Fibroblast of lung (primary cell): ENCODE data around the gene CLIP2. TPM values are rescaled to one million over a fixed set of nuclear protein-coding genes. Genes with fewer than 3 reads are reported as not detected.

Source experiments
- DNase-seq, 2 donors: peaks; one replicate each; pipeline versions ENCODE4 v3.0.0 to v3.0.0-alpha.2; 2010; ENCODE audit warnings: low read depth in 2 of 2
- H2AFZ ChIP-seq: 2 replicates; pipeline ENCODE4 v1.5.1; 2012; ENCODE audit warnings: low read length, control low read depth, inconsistent platforms
- H3K27ac ChIP-seq: 2 replicates; pipeline ENCODE4 v1.5.1; 2011; ENCODE audit warnings: low read length, control low read depth; ENCODE audit not compliant: insufficient read depth
- H3K27me3 ChIP-seq: 2 replicates; pipeline ENCODE4 v1.5.1; 2011; ENCODE audit warnings: mild to moderate bottlenecking, low read length; ENCODE audit not compliant: control insufficient read depth, insufficient read depth
- H3K36me3 ChIP-seq: 2 replicates; pipeline ENCODE4 v1.5.1; 2011; ENCODE audit warnings: low read length; ENCODE audit not compliant: control insufficient read depth, insufficient read depth
- H3K4me1 ChIP-seq: 2 replicates; pipeline ENCODE4 v1.5.1; 2011; ENCODE audit warnings: low read length; ENCODE audit not compliant: control insufficient read depth, insufficient read depth; ENCODE audit errors: extremely low read depth
- H3K4me2 ChIP-seq: 2 replicates; pipeline ENCODE4 v1.5.1; 2011; ENCODE audit warnings: low read length, control low read depth; ENCODE audit not compliant: insufficient read depth; ENCODE audit errors: extremely low read depth
- H3K4me3 ChIP-seq, 4 experiments: fragments of 200-600 bp in 1 of 4; sonication (generic) in 1 of 4; replicated peaks in 1 of 4; 2 replicates each; pipeline ENCODE4 v1.5.1; 2011 to 2016; ENCODE audit warnings: low read length in 4 of 4, low read depth in 3 of 4, mild to moderate bottlenecking in 3 of 4, control low read depth in 2 of 4, inconsistent platforms in 1 of 4, mixed read lengths in 1 of 4; ENCODE audit not compliant: insufficient read depth in 1 of 4; ENCODE audit errors: control extremely low read depth in 1 of 4
- H3K79me2 ChIP-seq: 2 replicates; pipeline ENCODE4 v1.5.1; 2012; ENCODE audit warnings: mild to moderate bottlenecking, low read length, inconsistent platforms; ENCODE audit not compliant: control insufficient read depth, insufficient read depth
- H3K9ac ChIP-seq: 2 replicates; pipeline ENCODE4 v1.5.1; 2011; ENCODE audit warnings: mild to moderate bottlenecking, low read length, control low read depth; ENCODE audit not compliant: insufficient read depth
- H3K9me3 ChIP-seq: 2 replicates; pipeline ENCODE4 v1.5.1; 2012; ENCODE audit warnings: low read depth, low read length; ENCODE audit not compliant: control insufficient read depth, insufficient read depth
- H4K20me1 ChIP-seq: 2 replicates; pipeline ENCODE4 v1.5.1; 2011; ENCODE audit warnings: low read length; ENCODE audit not compliant: control insufficient read depth, insufficient read depth; ENCODE audit errors: extremely low read depth
- CTCF ChIP-seq, 2 donors: IDR thresholded peaks in 1 of 2; conservative IDR thresholded peaks in 1 of 2; 1 replicate in 1 of 2; 2 replicates in 1 of 2; pipeline ENCODE4 v1.5.1; 2011 to 2012; ENCODE audit warnings: low read length in 2 of 2, control low read depth in 1 of 2, inconsistent platforms in 1 of 2, low read depth in 1 of 2, mild to moderate bottlenecking in 1 of 2
- EZH2 ChIP-seq: IDR thresholded peaks from 2 replicates; pipeline ENCODE4 v1.5.1; 2012; ENCODE audit warnings: low read length, control low read depth, mild to moderate bottlenecking; ENCODE audit errors: missing control alignments
- polyA plus RNA-seq, 2 donors: library from polyadenylated mRNA; depleted of rRNA in 1 of 2; stranded (reverse) in 1 of 2; unstranded in 1 of 2; fragments of >200 nt; gene quantifications; 2 replicates each; pipeline ENCODE4 v1.2.1, GENCODE V29; 2011 to 2012; ENCODE audit warnings: missing spikeins in 1 of 2
- total RNA-seq: library from RNA; depleted of rRNA; stranded (reverse); fragments of >200 nt; gene quantifications from 2 replicates; pipeline ENCODE4 v1.2.1, GENCODE V29; 2014

Gene CLIP2
- total and polyA plus RNA-seq, 2 donors (not counting 1 experiment from before 2014, with no cell fraction given), result 13.1 to 77.8 TPM

GRCh38 chr7:74360008-74360407, 70.8 kb downstream of the CLIP2 start:
- no peak for DNase-seq
- Histone ChIP-seq H3K4me1 (peaks cover under 1% of the 10 kb centered on the region), H2AFZ (no peak overlapping the region)

GRCh38 chr7:74362266-74362665, 73.1 kb downstream of the CLIP2 start:
- Histone ChIP-seq H3K4me2 (no peak overlapping the region), H3K27me3 (no peaks in the 10 kb centered on the region), H3K36me3 (peaks cover 18% of the 10 kb centered on the region), H2AFZ (no peak overlapping the region), H3K9ac (no peak overlapping the region), H3K27ac (no peak overlapping the region), H3K79me2 (no peaks in the 10 kb centered on the region), H4K20me1 (no peaks in the 10 kb centered on the region), H3K4me1 (no peaks in the 10 kb centered on the region), H3K9me3 (no peaks in the 10 kb centered on the region), H3K4me3 (no peak overlapping the region)
- TF ChIP-seq CTCF (conservative IDR thresholded peaks at IDR 0.05 in 1 of 2, IDR thresholded peaks at IDR 0.05 in 1 of 2; ENCODE audit: low read depth in 1 of 2, low read length in 2 of 2), result no peak
- TF ChIP-seq EZH2, result no peak
- no peak for DNase-seq

More at GRCh38 chr7:74360008-74360407, 70.8 kb downstream of the CLIP2 start:
- H3K79me2 ChIP-seq, result no peaks in the 10 kb centered on the region
- H3K9me3 ChIP-seq, result no peaks in the 10 kb centered on the region
- TF ChIP-seq EZH2 (no peak), CTCF (conservative IDR thresholded peaks at IDR 0.05 in 1 of 2, IDR thresholded peaks at IDR 0.05 in 1 of 2; ENCODE audit: low read depth in 1 of 2, low read length in 2 of 2) (no peak)
- H4K20me1 ChIP-seq, result no peaks in the 10 kb centered on the region
- H3K27me3 ChIP-seq, result no peaks in the 10 kb centered on the region
- no peak overlapping the region for H3K4me3 ChIP-seq
- H3K36me3 ChIP-seq, result peaks cover 25% of the 10 kb centered on the region
- no peak overlapping the region for H3K4me2 ChIP-seq
- no peak overlapping the region for H3K9ac ChIP-seq
- H3K27ac ChIP-seq, result no peak overlapping the region

- no peak overlapping the region for H2AFZ ChIP-seq
- no peak overlapping the region for H3K9ac ChIP-seq
- H4K20me1 ChIP-seq, result no peaks in the 10 kb centered on the region
- no peaks in the 10 kb centered on the region for H3K79me2 ChIP-seq
- H3K4me3 ChIP-seq, result no peak overlapping the region
- DNase-seq, result no peak
- H3K4me2 ChIP-seq, result no peak overlapping the region
- no peaks in the 10 kb centered on the region for H3K9me3 ChIP-seq
- no peaks in the 10 kb centered on the region for H3K27me3 ChIP-seq
- H3K36me3 ChIP-seq, result peaks cover 16% of the 10 kb centered on the region
- H3K4me1 ChIP-seq, result no peaks in the 10 kb centered on the region
- TF ChIP-seq CTCF (conservative IDR thresholded peaks at IDR 0.05 in 1 of 2, IDR thresholded peaks at IDR 0.05 in 1 of 2; ENCODE audit: low read depth in 1 of 2, low read length in 2 of 2) (no peak), EZH2 (no peak)
- H3K27ac ChIP-seq, result no peak overlapping the region
Observed at GRCh38 chr7:74364061-74364460, 74.9 kb downstream of the CLIP2 start.
